Left cardiac atrium (tissue), 4 donors: ENCODE measurements around the gene OR8D2. TPM values are rescaled to one million over a fixed set of nuclear protein-coding genes. Genes with fewer than 3 reads are reported as not detected.

Source experiments
- ATAC-seq, 2 donors: fragments of 200-7000 bp; cut with Tn5 transposase; one replicate each; pipeline ENCODE4 v1.9.1; 2020; ENCODE audit warnings: mild to moderate bottlenecking in 2 of 2, moderate library complexity in 2 of 2
- DNase-seq: peaks from one replicate; pipeline ENCODE4 v3.0.0-alpha.2; 2020
- intact Hi-C, 2 donors: fragments of 100-400 bp; cut with DNase I; formaldehyde crosslinking; loops; one replicate each; pipeline versions ENCODE4 v1.14.1 to v1.15.1; 2022 to 2023
- long read RNA-seq: library from polyadenylated mRNA; unstranded; transcript quantifications from one replicate; pipeline ENCODE4 v2.0.0, GENCODE V29; 2021
- total RNA-seq, 2 donors: library from RNA; stranded (reverse); fragmentation: NEBNext Ultra II Directional; extraction: Animal tissue kit (Norgen Biotek cat#: 25700); gene quantifications; one replicate each; pipeline ENCODE4 v1.2.1, GENCODE V29; 2021
- donor health status: DM: no; HTN: yes; CAD: no.
- donor health status: DM: no; HTN: yes; CAD: no; lungs with severe emphysema.
- donor health status: DM: yes; HTN: yes; CAD: no.
- donor health status: Dilated cardiomyopathy.

Gene OR8D2, protein sequence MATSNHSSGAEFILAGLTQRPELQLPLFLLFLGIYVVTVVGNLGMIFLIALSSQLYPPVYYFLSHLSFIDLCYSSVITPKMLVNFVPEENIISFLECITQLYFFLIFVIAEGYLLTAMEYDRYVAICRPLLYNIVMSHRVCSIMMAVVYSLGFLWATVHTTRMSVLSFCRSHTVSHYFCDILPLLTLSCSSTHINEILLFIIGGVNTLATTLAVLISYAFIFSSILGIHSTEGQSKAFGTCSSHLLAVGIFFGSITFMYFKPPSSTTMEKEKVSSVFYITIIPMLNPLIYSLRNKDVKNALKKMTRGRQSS
- not detected for total RNA-seq
- long read RNA-seq, result 0 reads

GRCh38 chr11:124320097-124320496, at the start of gene OR8D2:
Gene OR8D2 (minus strand): TSS chr11:124320197. CDS start chr11:124320197, 0 bp downstream.
- DNase-seq, result no peak
- intact Hi-C loops, result no loop called here
- no peak for ATAC-seq

DNA sequence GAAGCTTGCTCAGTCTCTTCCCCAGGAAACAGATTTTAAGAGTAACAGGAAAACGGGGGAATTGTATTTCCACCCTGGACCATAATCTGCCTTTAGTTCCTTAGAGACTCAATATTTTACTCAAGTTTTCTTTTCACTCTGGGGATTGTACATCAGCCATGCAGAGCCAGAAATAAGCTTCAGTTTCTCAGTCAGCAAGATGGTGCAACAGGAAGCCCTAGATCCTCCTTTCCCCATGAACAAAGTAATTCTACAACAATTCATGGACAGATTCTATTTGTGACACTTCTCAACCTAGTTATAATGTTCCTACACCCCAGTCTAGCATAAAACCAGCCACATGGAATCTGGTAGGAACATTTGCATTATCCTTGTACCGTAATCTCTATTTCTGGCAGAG, 39.6 kb upstream of the OR8D2 start:
- no peak for ATAC-seq
- DNase-seq, result no peak
- intact Hi-C loops, result no loop called here

GRCh38 chr11:124346311-124346955, 26.4 kb upstream of the OR8D2 start:
- intact Hi-C loops, result no loop called here
- no peak for ATAC-seq

DNA sequence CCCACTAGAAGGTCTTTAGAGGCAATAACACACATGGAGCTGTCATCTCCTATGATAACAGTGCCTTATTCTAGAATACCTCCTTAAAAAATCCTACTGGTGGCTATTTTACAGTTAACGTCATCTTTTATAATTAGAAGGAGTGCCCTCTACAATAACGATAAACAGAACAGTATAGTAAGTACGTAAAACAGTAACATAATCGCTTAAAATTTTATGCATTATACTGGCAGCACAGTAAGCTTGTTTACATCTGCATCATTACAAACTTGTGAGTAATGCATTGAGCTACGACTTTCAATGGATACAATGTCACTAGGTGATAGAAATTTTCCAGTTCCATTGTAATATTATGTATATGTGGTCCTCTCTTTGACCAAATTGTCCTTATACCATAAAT, 24.3 kb upstream of the OR8D2 start:
- ATAC-seq (no peak), DNase-seq (no peak)
- intact Hi-C loops, result no loop called here

More at GRCh38 chr11:124346311-124346955, 26.4 kb upstream of the OR8D2 start:
- no peak for DNase-seq

DNA sequence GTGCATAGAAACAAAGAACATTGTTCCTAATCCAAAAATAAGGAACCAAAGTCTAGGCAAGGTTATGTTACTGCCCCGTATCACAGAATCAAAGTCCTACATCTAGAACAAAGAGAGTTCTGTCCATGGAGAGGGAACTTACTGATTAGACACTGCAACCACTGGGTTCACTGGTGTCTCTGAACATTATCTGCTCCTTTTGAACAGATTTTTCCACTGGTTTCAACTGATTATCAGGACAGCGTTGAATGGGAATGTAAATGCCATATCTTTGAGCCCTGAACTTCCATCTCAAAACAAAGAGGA, 20.1 kb upstream of the OR8D2 start:
- DNase-seq (no peak), ATAC-seq (no peak)
- intact Hi-C loops, result no loop called here

DNA sequence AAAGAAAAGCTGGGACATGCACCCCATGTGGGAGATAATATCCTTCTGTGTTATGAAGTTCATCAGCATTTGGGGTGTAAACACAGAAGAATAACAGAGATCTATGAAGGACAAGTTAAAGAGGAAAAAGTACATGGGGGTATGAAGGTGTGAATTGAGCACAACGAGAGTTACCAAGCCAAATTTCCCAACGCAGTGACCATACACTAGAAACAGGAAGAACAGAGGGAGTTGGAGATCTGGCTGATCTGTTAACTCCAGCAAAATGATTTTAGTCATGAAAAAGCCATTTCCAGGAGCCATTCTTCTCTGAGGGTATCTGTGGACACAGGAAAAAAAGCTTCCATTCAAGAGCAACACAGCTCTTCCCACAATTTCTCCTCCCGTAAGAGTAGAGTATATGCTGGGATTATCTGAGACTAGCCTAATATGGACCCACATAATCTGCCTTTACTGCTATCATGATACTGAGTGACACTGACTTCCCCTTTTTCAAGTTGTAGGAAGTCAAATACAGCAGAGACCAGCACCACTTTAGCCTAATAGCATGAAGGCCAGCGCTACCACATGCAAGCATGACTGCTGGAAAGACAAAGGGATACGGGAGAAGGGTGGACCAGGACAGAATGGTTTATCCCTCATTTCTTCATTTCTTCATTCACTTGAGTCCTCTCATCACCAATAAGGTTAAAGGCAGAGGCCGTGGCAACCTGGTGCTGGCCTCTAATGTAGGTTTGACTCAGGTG, 19.6 kb upstream of the OR8D2 start:
- DNase-seq (no peak), ATAC-seq (no peak)
- intact Hi-C loops, result no loop called here

DNA sequence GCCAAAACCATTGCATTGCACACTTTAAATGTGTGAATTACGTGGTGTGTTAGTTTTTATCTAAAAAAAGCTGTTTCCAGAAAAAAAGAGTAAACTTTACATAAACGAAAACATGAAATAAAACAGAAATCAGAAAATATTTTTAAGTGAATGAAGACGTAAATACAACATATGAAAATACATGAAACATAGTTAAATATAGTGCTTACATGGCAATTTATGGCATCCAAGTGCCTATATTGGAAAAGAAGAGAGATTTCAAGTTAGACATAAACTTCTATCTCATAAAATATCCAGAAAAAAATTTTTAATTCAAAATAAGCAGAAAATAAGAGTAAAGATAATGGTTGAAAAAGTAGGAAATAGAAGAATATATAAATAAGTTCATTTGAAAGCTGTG, 11.9 kb upstream of the OR8D2 start:
- intact Hi-C loops, result no loop called here
- no peak for ATAC-seq
- no peak for DNase-seq

DNA sequence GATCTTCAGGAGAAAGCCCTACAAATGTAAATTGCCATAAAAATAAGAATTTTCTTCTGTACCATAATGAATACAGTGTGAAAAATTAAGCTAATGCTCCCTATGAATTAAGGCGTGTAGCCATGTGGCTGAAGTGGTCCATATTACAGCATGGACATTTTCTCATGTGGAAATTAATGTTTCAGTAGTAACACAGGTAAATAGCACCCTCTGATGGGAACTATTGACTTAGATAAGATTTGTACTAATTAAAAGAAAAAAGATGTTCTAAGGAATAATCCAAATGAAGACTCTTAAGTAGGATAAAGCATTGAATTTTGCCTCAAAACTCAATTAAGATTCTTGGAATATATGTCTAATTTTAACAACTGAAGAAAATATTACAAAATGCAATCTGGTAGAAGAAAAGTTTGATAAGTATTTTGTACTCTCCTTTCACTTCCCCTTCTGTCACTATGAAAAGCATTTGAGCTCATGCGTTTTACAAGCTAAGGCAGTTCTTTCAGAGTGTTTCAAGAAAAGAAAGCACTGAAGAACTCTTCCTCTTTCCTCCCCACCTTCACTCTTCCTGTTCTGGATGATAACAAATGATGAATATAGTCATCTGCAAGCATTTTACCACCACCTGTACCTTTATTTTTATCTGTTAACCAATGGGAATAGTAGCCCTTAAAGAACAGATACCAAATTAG, 9.9 kb upstream of the OR8D2 start:
- ATAC-seq (no peak), DNase-seq (no peak)
- intact Hi-C loops, result no loop called here

GRCh38 chr11:124327775-124328174, 7.8 kb upstream of the OR8D2 start:
- no peak for DNase-seq
- intact Hi-C loops, result no loop called here
- no peak for ATAC-seq

GRCh38 chr11:124322356-124322755, 2.4 kb upstream of the OR8D2 start:
- ATAC-seq (no peak), DNase-seq (no peak)
- intact Hi-C loops, result no loop called here

GRCh38 chr11:124315052-124315451, 4.9 kb downstream of the OR8D2 start:
- no peak for DNase-seq
- no peak for ATAC-seq
- intact Hi-C loops, result no loop called here

- no peak for DNase-seq
- intact Hi-C loops, result no loop called here
- no peak for ATAC-seq
These were observed 6.1 kb downstream of the OR8D2 start, which contains the start of gene OR8D1 for GRCh38 chr11:124313849-124314248. Gene OR8D1 (minus strand): TSS chr11:124313949. CDS start chr11:124310766, 3,183 bp downstream.

DNA sequence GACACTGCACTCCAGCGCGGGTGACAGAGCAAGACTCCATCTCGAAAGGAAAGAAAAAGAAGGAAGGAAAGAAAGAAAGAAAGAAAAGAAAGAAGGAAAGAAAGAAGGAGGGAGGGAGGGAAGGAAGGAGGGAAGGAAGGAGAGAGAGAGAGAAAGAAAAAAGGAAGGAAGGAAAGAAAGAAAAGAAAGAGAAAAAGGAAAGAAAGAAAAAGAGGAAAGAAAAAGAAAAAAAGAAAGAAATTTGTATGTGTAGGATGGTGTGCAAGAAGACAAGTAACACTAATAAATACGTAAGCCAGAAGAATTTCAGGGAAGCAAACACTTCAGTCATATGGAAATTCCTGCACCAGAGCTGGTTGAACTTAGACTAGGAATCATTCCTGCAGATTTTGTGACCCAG, 6.9 kb downstream of the OR8D2 start:
- DNase-seq (no peak), ATAC-seq (no peak)
- intact Hi-C loops, result no loop called here

DNA sequence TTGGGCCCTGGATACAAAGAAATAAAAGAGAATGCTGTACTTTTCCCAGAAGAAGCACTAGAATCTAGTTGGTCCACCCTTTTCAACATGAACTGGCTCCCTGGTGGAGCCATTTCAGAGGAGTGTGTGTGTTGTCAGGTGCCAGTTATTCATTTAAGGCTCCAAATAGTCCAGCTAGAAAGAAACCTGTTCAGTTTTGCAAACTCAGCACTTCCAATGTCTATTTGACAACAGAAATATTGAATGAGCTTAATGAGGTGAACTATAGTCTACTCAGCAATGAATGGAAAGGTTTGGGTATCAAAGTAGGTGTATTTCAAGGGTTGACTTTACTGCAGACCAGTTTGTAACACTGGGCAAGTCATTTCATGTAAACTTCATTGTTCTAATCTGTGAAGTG, 8.3 kb downstream of the OR8D2 start:
- intact Hi-C loops, result no loop called here
- ATAC-seq (no peak), DNase-seq (no peak)

DNA sequence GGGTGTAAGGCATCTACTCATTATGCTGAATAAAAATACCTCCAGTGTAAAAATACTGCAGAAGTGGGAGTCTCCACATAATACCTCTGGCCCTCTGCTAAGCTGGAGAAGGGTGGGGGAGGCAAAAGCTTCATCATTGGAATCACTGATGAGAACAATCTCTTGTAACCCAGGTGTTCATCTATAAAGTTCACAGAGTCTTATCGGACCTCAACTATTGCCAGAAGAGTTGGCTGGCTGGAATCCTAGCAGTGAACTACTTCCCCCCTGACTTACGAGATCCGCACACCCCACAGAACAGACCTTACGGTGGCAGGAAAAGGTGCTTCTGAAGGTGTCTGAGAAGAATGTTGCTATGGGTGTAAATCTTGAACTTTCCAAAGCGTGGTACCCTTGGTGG, 8.7 kb downstream of the OR8D2 start:
- DNase-seq (no peak), ATAC-seq (no peak)
- intact Hi-C loops, result no loop called here

- ATAC-seq (no peak), DNase-seq (no peak)
- intact Hi-C loops, result no loop called here
These were observed 9.3 kb downstream of the OR8D2 start for GRCh38 chr11:124310721-124311120.

- DNase-seq (no peak), ATAC-seq (no peak)
- intact Hi-C loops, result no loop called here
These were observed 12.9 kb downstream of the OR8D2 start for GRCh38 chr11:124307093-124307492.

- intact Hi-C loops, result no loop called here
- no peak for ATAC-seq
- DNase-seq, result no peak
These were observed 17.5 kb downstream of the OR8D2 start for GRCh38 chr11:124302347-124303125.

GRCh38 chr11:124301548-124301947, 18.4 kb downstream of the OR8D2 start:
- DNase-seq (no peak), ATAC-seq (no peak)
- intact Hi-C loops, result no loop called here
